NCI-H1694 (cell line): Measurements from ENCODE around the gene TRIM9.
"Not testable (repeated sequence)": the region's sequence is repeated elsewhere in the genome, so short reads cannot be mapped to it uniquely, and the experiment has no call there.

Source experiments
- DNase-seq: peaks from one replicate; lab custom pipeline; 2025; lab: John Stamatoyannopoulos, UW

TRIM9 gene

DNA sequence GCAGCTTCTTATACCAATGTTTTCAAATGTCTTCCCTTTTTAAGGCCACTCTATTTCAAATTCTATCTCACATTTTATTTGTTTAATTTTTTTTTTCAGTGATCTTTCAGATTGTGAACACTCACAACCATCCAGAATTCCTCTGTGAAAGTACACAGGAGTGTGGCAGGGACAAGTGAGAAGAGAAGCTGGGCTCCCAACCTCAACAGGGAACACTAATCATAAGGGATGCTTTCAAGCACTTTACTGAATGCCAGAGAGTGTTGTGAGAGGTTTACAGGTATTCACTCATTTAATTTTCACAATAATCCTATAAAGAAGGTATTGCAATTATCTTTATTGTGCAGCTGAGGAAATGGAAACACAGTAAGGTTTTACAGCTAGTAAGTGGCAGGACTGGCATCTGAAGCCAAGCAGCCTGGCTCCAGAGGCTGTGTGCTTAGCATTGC, 90.5 kb downstream of the TRIM9 start:
- no peak for DNase-seq

GRCh38 chr14:51002406-51002999, 92.4 kb downstream of the TRIM9 start:
- peak; percentile 85 for DNase-seq

GRCh38 chr14:51000566-51000965, 94.3 kb downstream of the TRIM9 start:
- no peak for DNase-seq

- DNase-seq, result no peak
Observed at GRCh38 chr14:50999726-51000125, 95.2 kb downstream of the TRIM9 start.

- no peak for DNase-seq
Observed at GRCh38 chr14:50998612-50999011, 96.3 kb downstream of the TRIM9 start.

- DNase-seq, result no peak
Observed at GRCh38 chr14:50997712-50998111, 97.2 kb downstream of the TRIM9 start.

DNA sequence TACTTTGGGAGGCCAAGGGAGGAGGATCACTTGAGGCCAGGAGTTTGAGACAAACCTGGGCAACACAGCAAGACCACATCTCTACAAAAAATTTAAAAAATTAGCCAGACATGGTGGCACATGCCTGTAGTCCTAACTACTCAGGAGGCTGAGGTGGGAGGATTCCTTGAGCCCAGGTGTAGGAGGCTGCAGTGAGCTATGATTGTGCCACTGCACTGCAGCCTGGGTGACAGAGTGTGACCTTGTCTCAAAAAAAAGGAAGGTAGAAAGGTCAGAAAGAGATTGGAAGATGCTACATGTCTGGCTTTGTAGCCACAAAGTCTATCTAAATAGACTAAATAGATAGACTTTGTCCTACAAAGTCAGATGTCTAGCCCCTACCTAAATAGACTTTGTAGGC, 100.7 kb downstream of the TRIM9 start:
- DNase-seq, result not testable (repeated sequence)

DNA sequence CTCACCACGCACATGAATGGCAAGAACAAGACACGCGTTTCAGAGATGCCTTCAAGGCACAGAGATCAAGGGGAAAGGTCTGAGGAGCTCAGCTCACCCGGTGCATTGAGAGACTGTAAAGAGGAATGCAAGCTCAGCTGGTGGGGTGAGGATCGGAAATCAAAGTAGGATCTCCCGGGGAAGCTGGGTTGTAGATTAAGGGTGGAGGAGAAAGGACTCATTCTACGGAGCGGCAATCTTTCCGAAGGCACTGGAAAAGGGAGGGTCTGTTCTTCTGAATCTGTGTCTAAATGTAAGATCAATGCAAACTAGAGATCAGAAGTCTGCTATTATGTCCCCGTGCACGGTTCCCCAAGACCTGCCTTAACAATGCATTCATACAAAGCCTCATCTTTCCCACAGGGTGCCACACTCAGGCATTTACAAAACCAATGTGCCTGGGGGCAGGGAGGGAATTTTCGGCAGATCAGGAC, 109.0 kb downstream of the TRIM9 start:
- DNase-seq, result no peak

- DNase-seq, result no peak
Observed at GRCh38 chr14:50985124-50985858, 109.6 kb downstream of the TRIM9 start.

GRCh38 chr14:50984036-50984710, 110.7 kb downstream of the TRIM9 start:
- no peak for DNase-seq

DNA sequence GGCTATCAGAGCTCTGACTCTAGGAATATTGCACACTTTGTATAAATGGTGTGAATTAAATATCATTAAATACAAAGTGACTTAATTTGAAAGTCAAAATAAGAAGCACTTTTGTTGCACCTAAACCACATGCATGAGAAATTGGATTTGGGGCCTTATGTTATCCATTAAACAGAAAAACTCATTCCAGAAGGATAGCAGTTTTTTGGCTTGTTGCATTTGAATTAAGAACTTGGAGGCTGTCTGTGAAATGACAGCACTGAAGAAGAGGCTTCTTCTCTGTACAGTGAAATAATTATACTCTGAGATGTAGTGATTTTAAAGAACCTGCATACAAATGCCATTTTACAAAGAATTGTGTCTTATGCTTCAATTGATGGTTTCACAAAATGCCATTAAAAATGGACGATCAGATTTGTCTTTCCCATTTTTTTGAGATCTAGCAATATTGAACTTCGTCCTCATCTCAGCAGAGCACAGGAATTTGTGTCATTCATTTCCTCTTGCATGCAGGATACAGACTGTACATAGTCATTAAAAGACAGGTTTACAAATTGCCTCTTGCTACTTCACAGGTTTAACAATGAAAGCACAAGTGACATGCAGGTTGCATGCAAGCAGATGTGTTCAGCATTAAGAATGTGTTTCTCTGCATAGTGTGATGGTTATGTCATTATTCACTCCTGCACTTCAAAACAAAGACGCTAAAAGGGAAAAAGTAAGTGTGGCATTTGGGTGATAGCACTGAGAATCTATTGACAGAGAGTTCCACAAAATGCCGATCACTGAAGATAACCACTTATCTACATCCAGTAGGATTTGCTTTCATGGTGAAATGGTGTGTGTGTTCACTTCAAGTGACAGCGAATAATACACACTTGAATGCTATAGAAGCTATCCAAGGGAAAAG, 114.7 kb downstream of the TRIM9 start:
- no peak for DNase-seq

- DNase-seq, result no peak
Observed at GRCh38 chr14:50978888-50979287, 116.0 kb downstream of the TRIM9 start.

GRCh38 chr14:50978529-50978871, 116.4 kb downstream of the TRIM9 start:
- DNase-seq, result no peak

GRCh38 chr14:50977863-50978528, 116.9 kb downstream of the TRIM9 start:
- DNase-seq, result no peak

DNA sequence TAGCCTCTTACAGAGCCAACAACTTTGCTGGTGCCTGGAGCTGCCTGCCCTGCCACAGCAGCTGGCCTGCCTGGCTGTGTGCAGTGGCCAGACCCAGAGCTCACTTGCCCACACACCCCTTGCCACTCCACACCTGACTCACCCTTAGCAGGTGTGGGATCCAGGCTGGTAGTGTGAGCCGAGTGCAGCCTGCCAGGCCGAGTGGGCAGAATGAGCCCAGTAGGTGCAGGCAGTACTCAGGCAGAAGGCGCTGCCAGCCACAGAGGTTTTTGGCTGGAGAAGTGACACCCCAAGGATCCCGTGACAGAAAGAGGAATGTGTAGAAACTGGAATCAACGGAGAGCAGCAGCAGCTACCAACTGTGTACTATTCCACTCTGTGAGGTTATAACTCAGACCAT, 120.8 kb downstream of the TRIM9 start:
- DNase-seq, result no peak

- no peak for DNase-seq
Observed at GRCh38 chr14:50972734-50973133, 122.2 kb downstream of the TRIM9 start.

GRCh38 chr14:50970886-50971781, 123.8 kb downstream of the TRIM9 start:
- DNase-seq, result no peak

DNA sequence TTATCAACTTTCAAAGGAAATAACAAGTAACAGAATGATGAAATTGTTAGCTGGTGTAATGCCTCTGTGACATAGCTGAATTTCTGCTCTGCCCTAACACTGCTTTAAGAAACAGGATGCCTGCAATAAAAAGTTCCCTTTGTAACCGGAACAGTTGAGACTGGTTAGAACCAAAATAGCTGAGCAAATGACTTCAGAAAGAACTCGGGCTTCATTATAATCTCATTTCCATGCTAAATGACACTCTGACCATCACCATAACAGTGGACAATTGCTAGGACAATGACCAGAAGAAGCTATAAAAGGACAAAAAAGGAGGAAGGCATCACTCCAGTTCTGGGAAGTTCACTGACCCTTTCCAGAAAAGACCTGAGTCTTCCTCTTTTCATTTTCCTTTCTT, 127.1 kb downstream of the TRIM9 start:
- DNase-seq, result no peak

GRCh38 chr14:50967103-50967502, 127.8 kb downstream of the TRIM9 start:
- no peak for DNase-seq

- DNase-seq, result no peak
Observed at GRCh38 chr14:50964683-50965390, 130.1 kb downstream of the TRIM9 start.
